ENCODE results near the gene HDAC7. TPM values are rescaled to one million over a fixed set of nuclear protein-coding genes. Genes with fewer than 3 reads are reported as not detected.

HDAC7 gene
- total and polyA plus RNA-seq, 2 of the 13 experiments (the other 11 are each of a cell fraction or from before 2014, with no cell fraction given) = 4.6 to 10.8 TPM

DNA sequence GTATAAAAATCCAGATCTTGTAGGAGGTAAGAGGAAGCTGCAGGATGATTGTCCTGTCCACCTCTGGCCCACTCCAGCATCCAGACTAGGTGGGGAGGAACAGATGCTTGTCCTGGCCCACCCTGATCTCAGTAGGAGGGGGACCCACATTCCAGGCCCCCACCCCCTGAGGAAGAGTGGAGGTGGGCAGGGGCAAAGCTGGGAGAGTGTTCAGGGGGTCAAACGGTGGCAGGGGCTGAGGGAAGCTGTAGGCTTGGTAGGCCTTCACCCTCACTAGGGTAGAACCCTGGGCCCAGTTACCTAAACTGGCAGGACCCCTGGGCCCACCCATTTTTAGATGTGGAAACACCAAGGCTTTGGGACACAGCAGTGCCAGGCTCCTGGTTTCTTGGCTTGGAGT lies 42.6 kb downstream of the HDAC7 start (continued):
- TF ChIP-seq, protein P1, sequence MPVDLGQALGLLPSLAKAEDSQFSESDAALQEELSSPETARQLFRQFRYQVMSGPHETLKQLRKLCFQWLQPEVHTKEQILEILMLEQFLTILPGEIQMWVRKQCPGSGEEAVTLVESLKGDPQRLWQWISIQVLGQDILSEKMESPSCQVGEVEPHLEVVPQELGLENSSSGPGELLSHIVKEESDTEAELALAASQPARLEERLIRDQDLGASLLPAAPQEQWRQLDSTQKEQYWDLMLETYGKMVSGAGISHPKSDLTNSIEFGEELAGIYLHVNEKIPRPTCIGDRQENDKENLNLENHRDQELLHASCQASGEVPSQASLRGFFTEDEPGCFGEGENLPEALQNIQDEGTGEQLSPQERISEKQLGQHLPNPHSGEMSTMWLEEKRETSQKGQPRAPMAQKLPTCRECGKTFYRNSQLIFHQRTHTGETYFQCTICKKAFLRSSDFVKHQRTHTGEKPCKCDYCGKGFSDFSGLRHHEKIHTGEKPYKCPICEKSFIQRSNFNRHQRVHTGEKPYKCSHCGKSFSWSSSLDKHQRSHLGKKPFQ (CRISPR knock-in tag; IDR thresholded peaks at IDR 0.05; ENCODE audit: insufficient replicate concordance) = no peak

DNA sequence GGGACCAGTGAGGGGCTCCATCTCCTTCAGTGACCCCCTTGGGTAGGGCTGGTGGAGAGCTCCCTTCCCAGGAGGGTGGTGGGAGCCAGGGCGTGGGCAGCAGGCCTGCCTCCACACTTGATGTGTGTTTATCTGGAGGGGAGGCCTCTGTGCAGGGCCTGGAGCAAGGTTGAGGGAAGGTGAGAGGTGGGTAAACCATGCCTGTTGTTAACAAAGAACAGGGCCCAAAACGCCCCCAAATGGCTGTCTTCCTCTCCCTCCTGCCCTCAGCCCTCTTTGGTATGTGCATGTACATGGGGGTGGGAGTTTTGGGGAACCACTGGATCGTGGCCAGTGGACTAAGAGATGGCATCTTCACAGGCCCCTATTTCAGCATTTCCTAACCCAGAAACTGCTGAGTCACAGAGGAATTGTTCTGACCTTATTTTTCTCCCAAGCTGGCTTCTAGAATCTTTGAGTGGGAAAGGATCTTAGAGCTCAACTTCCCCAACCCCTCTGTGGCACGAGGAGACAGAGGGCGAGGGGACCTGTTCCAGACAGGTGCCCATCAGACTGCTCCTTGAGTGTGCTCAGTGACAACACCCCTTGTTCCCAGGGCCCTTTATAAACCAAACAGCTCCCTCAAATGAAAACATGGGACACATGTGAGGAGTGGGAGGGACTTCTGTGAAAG lies 43.1 kb downstream of the HDAC7 start:
- ChIA-PET CTCF (ENCODE audit: low intra/inter-chr PET ratio, low total read pairs) (interaction anchor here (1.7 kb wide), 1 partner anchor 61 kb away, joined by 5 read pairs; no protein-coding TSS in a partner anchor), POLR2A (interaction anchor here (0.9 kb wide), 1 partner anchor 41 kb away, joined by 3 read pairs; no protein-coding TSS in a partner anchor)
- ATAC-seq (no peak), FAIRE-seq (no peak), DNase-seq (ENCODE audit: low spot score) (no peak)
- Histone ChIP-seq H3K27ac (ENCODE audit: extremely low read length, insufficient read depth, low read length) (no peak overlapping the region), H3K36me3 (replicated peaks in 1 of 2; ENCODE audit: control insufficient read depth in 1 of 2, insufficient read depth in 2 of 2, low read length in 2 of 2) (no peaks in the 10 kb centered on the region), H3K27me3 (ENCODE audit: control insufficient read depth in 1 of 2, insufficient read depth in 2 of 2, low read length in 2 of 2) (peaks cover 3 to 8% of the 10 kb centered on the region in 2 experiments; a peak in 2 of 5 replicates), H3K9me3 (ENCODE audit: low read length) (no peaks in the 10 kb centered on the region), H3K4me2 (ENCODE audit: low read depth, low read length) (no peak overlapping the region), H2AFZ (ENCODE audit: low read length) (no peak overlapping the region), H3K4me1 (ENCODE audit: insufficient read depth, low read length) (peaks cover 39% of the 10 kb centered on the region), H3K79me2 (ENCODE audit: insufficient read depth, low read length) (no peaks in the 10 kb centered on the region), H4K20me1 (ENCODE audit: insufficient read depth, low read length) (no peaks in the 10 kb centered on the region), H3K9ac (ENCODE audit: insufficient read depth, low read depth, low read length) (no peak overlapping the region), H3K4me3 (replicated peaks in 1 of 3; ENCODE audit: insufficient read depth in 1 of 3, low read depth in 2 of 3, low read length in 3 of 3) (no peak overlapping the region)
- WGBS (ENCODE audit: low lambda C conversion rate) = 60% methylated on average over 4 of the region's 5 CpGs
- in situ Hi-C loops (cut with HindIII; ENCODE audit: extremely low pct_ligation_motif_present, low pct_unique_long_range_greater_than_20kb) = loop anchor here (5.0 kb wide), 2 partner anchors 34 to 64 kb away; no protein-coding TSS in a partner anchor
- intact Hi-C loops (cut with micrococcal nuclease; ENCODE audit: unreplicated experiment) = loop anchor here (5.0 kb wide), 1 partner anchor 124 kb away; no protein-coding TSS in a partner anchor
- BruUV-seq (replicated peaks) = no TSS peak
- TF ChIP-seq, protein P2, sequence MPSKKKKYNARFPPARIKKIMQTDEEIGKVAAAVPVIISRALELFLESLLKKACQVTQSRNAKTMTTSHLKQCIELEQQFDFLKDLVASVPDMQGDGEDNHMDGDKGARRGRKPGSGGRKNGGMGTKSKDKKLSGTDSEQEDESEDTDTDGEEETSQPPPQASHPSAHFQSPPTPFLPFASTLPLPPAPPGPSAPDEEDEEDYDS (CRISPR knock-in tag; IDR thresholded peaks at IDR 0.05) = no peak
- no peak for TF ChIP-seq ZNF446 (CRISPR knock-in tag; IDR thresholded peaks at IDR 0.05)
- no peak for TF ChIP-seq FOXC1 (CRISPR knock-in tag; IDR thresholded peaks at IDR 0.05; ENCODE audit: borderline replicate concordance)
- TF ChIP-seq ZNF136 (CRISPR knock-in tag; IDR thresholded peaks at IDR 0.05; ENCODE audit: low read depth) = no peak
- TF ChIP-seq, protein P3, sequence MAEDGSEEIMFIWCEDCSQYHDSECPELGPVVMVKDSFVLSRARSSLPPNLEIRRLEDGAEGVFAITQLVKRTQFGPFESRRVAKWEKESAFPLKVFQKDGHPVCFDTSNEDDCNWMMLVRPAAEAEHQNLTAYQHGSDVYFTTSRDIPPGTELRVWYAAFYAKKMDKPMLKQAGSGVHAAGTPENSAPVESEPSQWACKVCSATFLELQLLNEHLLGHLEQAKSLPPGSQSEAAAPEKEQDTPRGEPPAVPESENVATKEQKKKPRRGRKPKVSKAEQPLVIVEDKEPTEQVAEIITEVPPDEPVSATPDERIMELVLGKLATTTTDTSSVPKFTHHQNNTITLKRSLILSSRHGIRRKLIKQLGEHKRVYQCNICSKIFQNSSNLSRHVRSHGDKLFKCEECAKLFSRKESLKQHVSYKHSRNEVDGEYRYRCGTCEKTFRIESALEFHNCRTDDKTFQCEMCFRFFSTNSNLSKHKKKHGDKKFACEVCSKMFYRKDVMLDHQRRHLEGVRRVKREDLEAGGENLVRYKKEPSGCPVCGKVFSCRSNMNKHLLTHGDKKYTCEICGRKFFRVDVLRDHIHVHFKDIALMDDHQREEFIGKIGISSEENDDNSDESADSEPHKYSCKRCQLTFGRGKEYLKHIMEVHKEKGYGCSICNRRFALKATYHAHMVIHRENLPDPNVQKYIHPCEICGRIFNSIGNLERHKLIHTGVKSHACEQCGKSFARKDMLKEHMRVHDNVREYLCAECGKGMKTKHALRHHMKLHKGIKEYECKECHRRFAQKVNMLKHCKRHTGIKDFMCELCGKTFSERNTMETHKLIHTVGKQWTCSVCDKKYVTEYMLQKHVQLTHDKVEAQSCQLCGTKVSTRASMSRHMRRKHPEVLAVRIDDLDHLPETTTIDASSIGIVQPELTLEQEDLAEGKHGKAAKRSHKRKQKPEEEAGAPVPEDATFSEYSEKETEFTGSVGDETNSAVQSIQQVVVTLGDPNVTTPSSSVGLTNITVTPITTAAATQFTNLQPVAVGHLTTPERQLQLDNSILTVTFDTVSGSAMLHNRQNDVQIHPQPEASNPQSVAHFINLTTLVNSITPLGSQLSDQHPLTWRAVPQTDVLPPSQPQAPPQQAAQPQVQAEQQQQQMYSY (CRISPR knock-in tag; IDR thresholded peaks at IDR 0.05) = no peak
- no peak for TF ChIP-seq ZNF577 (CRISPR knock-in tag; IDR thresholded peaks at IDR 0.05; ENCODE audit: borderline replicate concordance, low read depth)
- TF ChIP-seq KDM5B (CRISPR knock-in tag; IDR thresholded peaks at IDR 0.05; ENCODE audit: borderline replicate concordance) = no peak
- no peak for TF ChIP-seq ZNF562 (CRISPR knock-in tag; IDR thresholded peaks at IDR 0.05; ENCODE audit: borderline replicate concordance)
- TF ChIP-seq PCBP1 (IDR thresholded peaks at IDR 0.05; ENCODE audit: borderline replicate concordance, low read depth, low read length) = no peak
- TF ChIP-seq, protein P4, sequence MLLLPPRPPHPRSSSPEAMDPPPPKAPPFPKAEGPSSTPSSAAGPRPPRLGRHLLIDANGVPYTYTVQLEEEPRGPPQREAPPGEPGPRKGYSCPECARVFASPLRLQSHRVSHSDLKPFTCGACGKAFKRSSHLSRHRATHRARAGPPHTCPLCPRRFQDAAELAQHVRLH (CRISPR knock-in tag; IDR thresholded peaks at IDR 0.05; ENCODE audit: borderline replicate concordance, low read depth) = no peak
- TF ChIP-seq ZNF350 (CRISPR knock-in tag; IDR thresholded peaks at IDR 0.05; ENCODE audit: borderline replicate concordance, low read depth) = no peak
- no peak for TF ChIP-seq ZNF598 (CRISPR knock-in tag; IDR thresholded peaks at IDR 0.05; ENCODE audit: borderline replicate concordance)
- TF ChIP-seq ARNT2 (CRISPR knock-in tag; IDR thresholded peaks at IDR 0.05; ENCODE audit: low read depth) = no peak
- TF ChIP-seq, protein P5, sequence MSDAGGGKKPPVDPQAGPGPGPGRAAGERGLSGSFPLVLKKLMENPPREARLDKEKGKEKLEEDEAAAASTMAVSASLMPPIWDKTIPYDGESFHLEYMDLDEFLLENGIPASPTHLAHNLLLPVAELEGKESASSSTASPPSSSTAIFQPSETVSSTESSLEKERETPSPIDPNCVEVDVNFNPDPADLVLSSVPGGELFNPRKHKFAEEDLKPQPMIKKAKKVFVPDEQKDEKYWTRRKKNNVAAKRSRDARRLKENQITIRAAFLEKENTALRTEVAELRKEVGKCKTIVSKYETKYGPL (CRISPR knock-in tag; IDR thresholded peaks at IDR 0.05) = no peak

Measured in HepG2 (cell line).